GM18909 (cell line): ENCODE results near the gene RPE65.
A peak's percentile ranks its signal among the peaks of the same experiment; 100 is the strongest.
"Not testable (repeated sequence)": the region's sequence is repeated elsewhere in the genome, so short reads cannot be mapped to it uniquely, and the experiment has no call there.

Experiments
- ATAC-seq: cut with Tn5 transposase; IDR thresholded peaks from one replicate; pipeline ENCODE4 v1.9.1; 2021; ENCODE audit warnings: mild to moderate bottlenecking; ENCODE audit not compliant: unreplicated experiment, poor library complexity

The RPE65 gene

DNA sequence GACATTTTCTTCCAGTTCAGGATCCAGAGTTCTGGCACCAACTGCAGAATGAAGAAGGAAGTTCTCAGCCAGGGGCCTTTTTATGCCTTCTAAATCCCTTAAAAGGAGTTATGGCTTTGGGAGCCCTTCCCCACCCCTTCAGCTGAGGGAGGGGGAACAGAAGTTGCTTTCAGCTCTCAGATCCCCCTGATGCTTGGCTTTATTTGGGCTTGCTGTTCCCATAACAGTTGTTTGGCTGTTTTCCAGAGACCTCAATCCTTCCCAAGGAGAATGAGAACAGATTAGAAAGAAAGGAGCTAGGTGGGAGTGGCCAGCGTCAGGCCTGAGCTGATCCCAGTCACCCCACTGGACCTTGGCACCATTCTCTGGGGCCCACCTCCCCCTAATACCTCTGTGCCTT lies at the start of gene RPE65:
Gene RPE65, minus strand, starts transcription at position 54 of the 400 bp plus-strand sequence. Its CDS starts 49 bp downstream, at position 5.
- ATAC-seq: no peak

GRCh38 chr1:68497358-68497698 lies 47.6 kb upstream of the RPE65 start:
- peak; percentile 22 for ATAC-seq

DNA sequence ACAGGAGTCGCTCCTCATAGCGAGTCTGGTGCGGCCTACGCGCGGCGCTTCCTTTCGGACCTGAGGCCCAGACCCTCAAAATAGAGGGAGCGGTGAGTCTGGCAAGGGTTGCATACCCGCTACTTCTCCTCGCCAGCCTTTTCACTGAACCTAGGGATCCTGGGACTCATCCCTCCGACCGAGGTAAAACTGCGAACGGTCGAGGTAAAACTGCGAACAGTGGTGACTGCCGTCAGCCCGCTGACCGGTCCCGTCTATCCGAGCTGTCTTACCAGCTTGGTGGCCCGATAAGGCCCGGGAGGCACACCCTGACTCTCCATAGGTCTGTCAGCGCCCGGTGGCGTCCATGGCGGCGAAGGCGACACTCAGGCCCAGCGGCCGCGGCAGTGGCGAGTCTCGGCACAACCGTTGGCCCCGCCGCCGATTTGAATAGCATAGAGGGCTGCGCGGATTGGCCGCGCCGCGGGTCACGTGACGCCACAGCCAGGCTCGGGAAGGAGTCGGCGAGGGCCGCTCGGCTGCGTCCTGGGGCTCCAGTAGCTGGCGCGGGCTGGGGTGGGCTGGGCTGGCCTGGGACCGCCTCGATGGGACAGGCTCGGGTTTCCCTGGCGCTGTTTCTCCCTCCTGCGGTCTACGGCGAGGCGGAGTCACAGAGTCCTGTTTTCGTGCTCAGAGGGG lies 47.1 kb upstream of the RPE65 start, which contains the start of gene DEPDC1:
Gene DEPDC1, minus strand, starts transcription at position 403 of the 678 bp plus-strand sequence. Its CDS starts 83 bp downstream, at position 320.
- ATAC-seq: peak; percentile 96

DNA sequence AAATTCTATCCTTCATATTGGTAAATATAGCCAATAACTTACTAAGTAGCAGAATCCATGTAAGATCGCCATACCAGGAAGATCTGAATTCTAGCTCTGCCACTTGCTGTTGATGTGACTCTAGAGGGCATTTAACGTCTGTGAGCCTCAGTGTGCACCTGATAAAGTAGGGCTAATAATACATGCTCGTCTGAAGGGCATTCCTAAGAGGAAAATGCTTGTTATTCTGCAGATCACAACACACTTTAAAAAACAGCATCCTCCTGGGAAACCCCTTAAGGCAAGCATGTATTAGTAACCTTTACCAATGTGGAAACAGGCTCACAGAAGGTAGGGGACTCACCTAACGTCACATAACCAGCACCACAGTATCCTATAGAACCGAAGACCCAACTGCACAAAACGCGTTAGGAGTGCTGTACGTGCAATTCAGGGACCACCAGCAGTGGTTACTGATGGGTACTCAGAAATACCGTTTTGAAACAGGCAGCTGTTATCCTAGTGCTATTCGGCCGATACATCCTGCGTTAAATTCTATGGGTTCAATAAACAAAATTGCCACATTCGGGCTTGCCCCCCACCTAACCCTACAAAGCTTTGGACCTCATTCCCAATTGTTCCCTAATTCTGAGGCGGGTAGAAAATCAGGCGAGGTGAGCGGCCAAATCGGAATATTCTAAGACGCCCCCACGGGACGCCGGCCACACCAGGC lies 46.4 kb upstream of the RPE65 start:
- ATAC-seq: peak; percentile 26

GRCh38 chr1:68495532-68495931 lies 45.8 kb upstream of the RPE65 start:
- ATAC-seq: no peak

GRCh38 chr1:68493193-68493592 lies 43.4 kb upstream of the RPE65 start:
- no peak for ATAC-seq

DNA sequence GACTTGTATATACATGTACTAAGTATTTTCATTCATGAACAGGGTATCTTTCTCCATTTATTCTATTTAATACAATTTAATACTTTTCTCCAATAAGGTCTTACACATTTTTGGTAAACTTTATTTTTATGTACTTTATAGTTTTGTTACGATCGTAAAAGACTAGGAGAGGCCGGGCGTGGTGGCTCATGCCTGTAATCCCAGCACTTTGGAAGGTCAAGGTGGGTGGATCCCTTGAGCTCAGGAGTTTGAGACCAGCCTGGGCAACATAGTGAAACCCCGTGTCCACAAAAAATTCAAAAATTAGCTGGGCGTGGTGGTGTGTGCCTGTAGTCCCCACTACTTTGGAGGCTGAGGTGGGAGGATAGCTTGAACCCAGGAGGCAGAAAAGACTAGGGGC lies 42.5 kb upstream of the RPE65 start:
- ATAC-seq: not testable (repeated sequence)

GRCh38 chr1:68490046-68490651 lies 40.4 kb upstream of the RPE65 start:
- ATAC-seq: no peak

DNA sequence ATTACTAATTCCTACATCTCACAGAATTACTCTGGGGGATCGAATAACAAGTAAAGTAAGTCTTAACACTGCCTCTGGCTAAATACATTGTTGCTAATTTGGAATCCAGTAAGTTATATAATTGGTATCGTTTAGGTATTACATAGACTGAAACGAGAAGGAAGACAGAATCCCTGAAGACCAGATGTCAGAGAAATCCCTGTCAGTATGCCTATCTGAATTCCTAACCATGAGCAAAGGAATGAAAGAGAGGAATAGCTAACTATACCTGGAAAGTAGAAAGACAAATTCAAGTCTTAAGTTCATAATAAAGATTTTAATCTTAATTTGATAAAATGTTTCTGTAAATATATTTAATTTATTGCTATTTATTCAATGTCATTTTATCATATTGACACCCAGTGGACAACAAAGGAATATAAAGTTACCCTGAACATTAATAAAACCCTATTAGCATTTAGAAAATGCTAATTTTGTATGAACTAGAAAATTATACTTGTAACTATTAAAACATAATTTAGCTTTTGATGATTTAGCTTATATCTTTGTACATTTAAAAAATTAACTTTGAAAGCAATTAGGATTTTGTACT lies 35.8 kb upstream of the RPE65 start:
- ATAC-seq: no peak

GRCh38 chr1:68484618-68485017 lies 34.9 kb upstream of the RPE65 start:
- ATAC-seq: no peak

GRCh38 chr1:68481041-68481440 lies 31.3 kb upstream of the RPE65 start:
- ATAC-seq: no peak

- ATAC-seq: no peak
Observed at GRCh38 chr1:68479501-68479900, 29.7 kb upstream of the RPE65 start.

GRCh38 chr1:68478662-68479061 lies 28.9 kb upstream of the RPE65 start:
- no peak for ATAC-seq

- ATAC-seq: not testable (repeated sequence)
Observed at GRCh38 chr1:68476626-68477025, 26.9 kb upstream of the RPE65 start.

DNA sequence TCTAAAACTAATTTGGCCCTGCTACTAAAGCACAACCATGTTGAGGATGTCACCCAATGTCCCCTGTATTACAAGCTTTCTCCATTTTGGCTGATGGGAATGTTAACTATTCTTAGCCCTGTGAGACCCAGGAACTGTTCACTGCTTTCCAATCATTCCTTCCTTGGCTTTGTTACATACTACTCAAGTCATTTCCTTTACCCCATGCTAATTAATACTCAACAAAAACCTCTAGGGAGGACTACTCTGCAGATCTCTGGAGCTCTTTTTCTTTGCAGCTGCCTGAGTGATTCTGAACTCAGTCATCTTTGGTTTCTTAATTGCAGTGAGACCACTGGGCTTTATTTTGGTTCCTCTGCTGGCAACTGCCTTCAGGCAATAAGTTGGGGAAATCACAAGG lies 23.3 kb upstream of the RPE65 start:
- ATAC-seq: no peak

- ATAC-seq: no peak
Observed at GRCh38 chr1:68470388-68470970, 20.7 kb upstream of the RPE65 start.

DNA sequence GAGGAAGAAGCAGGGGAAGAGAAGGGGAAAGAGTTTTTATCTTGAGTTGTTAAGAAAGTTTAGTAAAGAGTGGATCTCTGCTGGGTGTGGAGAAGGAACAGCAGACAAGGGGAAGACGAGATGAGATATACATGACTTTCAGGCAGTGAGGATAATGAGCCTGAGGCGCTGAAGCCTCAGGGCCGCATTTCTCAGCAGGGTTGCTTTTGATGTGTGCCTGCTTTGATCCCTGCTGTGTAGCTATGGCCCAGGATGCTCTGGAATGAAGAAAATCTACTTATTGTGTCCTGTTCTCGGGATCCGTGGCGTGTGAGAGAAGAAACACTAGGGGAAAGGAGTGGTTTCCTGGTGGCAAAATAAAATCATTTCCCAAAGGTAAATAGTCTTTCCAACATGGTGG lies 15.1 kb upstream of the RPE65 start:
- no peak for ATAC-seq

- ATAC-seq: no peak
Observed at GRCh38 chr1:68460935-68461334, 11.2 kb upstream of the RPE65 start.

DNA sequence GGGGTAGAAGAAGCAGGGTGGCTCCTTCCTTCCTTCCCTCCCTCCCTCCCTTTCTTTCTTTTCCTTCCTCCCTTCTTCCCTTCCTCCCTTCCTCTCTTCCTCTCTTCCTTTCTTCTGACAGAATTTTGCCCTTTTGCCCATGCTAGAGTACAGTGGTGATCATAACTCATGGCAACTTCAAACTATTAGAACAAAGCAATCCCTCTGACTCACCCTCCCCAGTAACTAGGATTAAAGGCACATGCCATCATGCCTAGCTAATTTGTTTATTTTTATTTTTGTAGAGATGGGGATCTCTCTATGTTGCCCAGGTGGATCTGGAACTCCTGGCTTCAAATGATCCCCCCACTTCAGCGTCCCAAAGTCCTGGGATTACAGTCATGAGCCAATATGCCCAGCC lies 10.0 kb upstream of the RPE65 start:
- no peak for ATAC-seq

- ATAC-seq: no peak
Observed at GRCh38 chr1:68459091-68459490, 9.3 kb upstream of the RPE65 start.

GRCh38 chr1:68456202-68456601 lies 6.4 kb upstream of the RPE65 start:
- no peak for ATAC-seq
